GM12864 (cell line): ENCODE data around the gene ACACB.

Source experiments
- DNase-seq: peaks from one replicate; pipeline ENCODE4 v3.0.0-alpha.2; 2011; ENCODE audit warnings: low read depth
- H3K4me3 ChIP-seq: 2 replicates; pipeline ENCODE4 v1.5.1; 2011; ENCODE audit warnings: mild to moderate bottlenecking, low read depth, low read length, control low read depth
- CTCF ChIP-seq: IDR thresholded peaks from 2 replicates; pipeline ENCODE4 v1.5.1; 2011; ENCODE audit warnings: low read depth, mild to moderate bottlenecking, moderate library complexity, low read length, control low read depth, inconsistent platforms; ENCODE audit errors: missing control alignments

ACACB gene

GRCh38 chr12:109153821-109154441, 37.5 kb downstream of the ACACB start:
- TF ChIP-seq CTCF = no peak
- no peak overlapping the region for H3K4me3 ChIP-seq
- no peak for DNase-seq

GRCh38 chr12:109154451-109155438, 38.4 kb downstream of the ACACB start:
- DNase-seq = peak; percentile 36
- no peak for TF ChIP-seq CTCF
- peak overlapping the region; percentile 63 for H3K4me3 ChIP-seq

GRCh38 chr12:109156036-109156435, 39.6 kb downstream of the ACACB start:
- TF ChIP-seq CTCF = no peak
- no peak overlapping the region for H3K4me3 ChIP-seq
- no peak for DNase-seq

- no peak for TF ChIP-seq CTCF
- H3K4me3 ChIP-seq = no peak overlapping the region
- DNase-seq = no peak
Measured at GRCh38 chr12:109156586-109156985, 40.2 kb downstream of the ACACB start.

GRCh38 chr12:109157986-109158385, 41.6 kb downstream of the ACACB start:
- DNase-seq = no peak
- TF ChIP-seq CTCF = no peak
- H3K4me3 ChIP-seq = no peak overlapping the region

- no peak for DNase-seq
- no peak for TF ChIP-seq CTCF
Measured at GRCh38 chr12:109160433-109160832, 44.0 kb downstream of the ACACB start.

More at GRCh38 chr12:109160433-109160832, 44.0 kb downstream of the ACACB start:
- H3K4me3 ChIP-seq = no peak overlapping the region
